Gastrocnemius medialis (tissue), 4 donors: ENCODE results near the gene TNXB. TPM values are rescaled to one million over a fixed set of nuclear protein-coding genes. Genes with fewer than 3 reads are reported as not detected.

ENCODE experiments used
- ATAC-seq, 2 donors: fragments of 150-250 bp; one replicate each; pipeline ENCODE4 v1.9.1; 2016
- DNase-seq, 2 donors: peaks; one replicate each; pipeline ENCODE4 v3.0.0-alpha.2; 2019
- H3K27ac ChIP-seq, 4 donors: fragments of 200-600 bp; sonication (generic); 1 replicate in 1 of 4; 2 replicates in 3 of 4; pipeline ENCODE4 v1.5.1; 2016 to 2018; ENCODE audit warnings: mild to moderate bottlenecking in 2 of 4, moderate library complexity in 1 of 4
- H3K27me3 ChIP-seq, 3 donors: fragments of 200-600 bp; sonication (generic) in 2 of 3; 1 replicate in 1 of 3; 2 replicates in 2 of 3; pipeline versions ENCODE4 v1.5.1 to v1.6.0; 2016 to 2019; ENCODE audit warnings: mild to moderate bottlenecking in 1 of 3, moderate library complexity in 1 of 3
- H3K36me3 ChIP-seq, 2 donors: fragments of 200-600 bp; sonication (generic) in 1 of 2; one replicate each; pipeline ENCODE4 v1.5.1; 2017 to 2018
- H3K4me1 ChIP-seq, 2 donors: fragments of 200-600 bp; sonication (generic) in 1 of 2; one replicate each; pipeline ENCODE4 v1.5.1; 2016 to 2017; ENCODE audit warnings: mild to moderate bottlenecking in 2 of 2
- H3K4me3 ChIP-seq, 4 donors: fragments of 200-600 bp; sonication (generic) in 3 of 4; 1 replicate in 1 of 4; 2 replicates in 3 of 4; pipeline ENCODE4 v1.5.1; 2016 to 2019; ENCODE audit warnings: mild to moderate bottlenecking in 2 of 4
- H3K9me3 ChIP-seq, 3 donors: fragments of 200-600 bp; sonication (generic) in 2 of 3; 1 replicate in 1 of 3; 2 replicates in 2 of 3; pipeline ENCODE4 v1.5.1; 2016 to 2019
- CTCF ChIP-seq, 5 experiments: fragments of 450-650 bp in 3 of 5; fragments of 200-600 bp in 2 of 5; sonication (generic) in 2 of 5; IDR thresholded peaks in 4 of 5; conservative IDR thresholded peaks in 1 of 5; 1 replicate in 4 of 5; 2 replicates in 1 of 5; pipeline ENCODE4 v1.5.1; 2016 to 2019; ENCODE audit warnings: antibody characterized with exemption in 5 of 5, mild to moderate bottlenecking in 3 of 5, moderate library complexity in 3 of 5
- POLR2A ChIP-seq, 2 donors: fragments of 450-650 bp; IDR thresholded peaks; one replicate each; pipeline ENCODE4 v1.6.1; 2017; ENCODE audit warnings: antibody characterized with exemption in 2 of 2, mild to moderate bottlenecking in 2 of 2, moderate library complexity in 2 of 2
- in situ Hi-C, 4 donors: fragments of 200-750 bp; cut with MboI; loops; one replicate each; pipeline versions ENCODE4 v1.15.0 to v1.8.0; 2017; ENCODE audit warnings: low sequenced_read_pairs in 4 of 4
- intact Hi-C: fragments of 100-400 bp; cut with DNase I; formaldehyde crosslinking; loops from one replicate; pipeline ENCODE4 v1.15.1; 2023; ENCODE audit warnings: low total_unique reads
- total RNA-seq, 4 donors: library from RNA; depleted of rRNA; stranded (reverse); fragments of >200 nt; gene quantifications; one replicate each; pipeline versions ENCODE4 v1.1.0 to v1.2.3, GENCODE V29; 2016

The TNXB gene
- total RNA-seq, 4 donors from 2014 or later = 12.0 to 37.0 (median 33.5) TPM

DNA sequence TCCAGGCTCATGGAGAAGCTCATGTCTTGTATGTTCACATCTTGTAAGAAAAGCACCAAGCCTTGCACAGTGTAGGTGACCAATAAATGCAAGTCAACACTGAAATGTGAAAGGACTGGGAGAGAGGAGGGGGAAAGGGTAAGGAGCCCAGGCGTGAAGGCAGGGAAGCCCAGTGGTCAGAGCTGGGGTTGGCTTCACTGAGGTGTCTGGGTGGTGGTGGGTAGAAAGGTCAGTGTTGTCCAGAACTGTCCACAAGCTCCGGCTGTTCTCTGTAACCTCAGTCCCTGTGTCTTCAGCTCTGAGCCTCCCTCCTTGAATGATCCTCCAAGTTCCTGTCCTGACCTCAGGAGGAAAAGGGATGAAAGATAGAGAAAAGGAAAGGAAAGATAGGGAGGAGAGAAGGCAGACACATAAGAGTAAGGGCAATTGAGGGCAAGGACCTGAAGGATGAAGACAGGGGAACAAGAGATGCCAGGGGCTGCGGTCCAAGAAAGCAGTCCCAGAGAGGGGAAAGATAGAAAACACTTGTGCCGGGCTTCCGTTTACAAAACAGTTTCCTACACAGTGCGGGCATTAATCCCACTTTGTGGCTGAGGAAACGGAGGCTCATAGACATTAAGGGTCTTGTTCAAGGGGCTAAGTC, 2.4 kb upstream of the TNXB start:
- Histone ChIP-seq H3K27me3 (peaks cover 4 to 20% (median 7%) of the 10 kb centered on the region in 3 donors), H3K4me3 (no peak overlapping the region), H3K9me3 (no peaks in the 10 kb centered on the region), H3K27ac (peak overlapping the region; percentile 64 to 77 (median 71)), H3K4me1 (peaks cover 21 to 34% of the 10 kb centered on the region in 2 donors), H3K36me3 (peaks cover 0 to 20% of the 10 kb centered on the region in 2 donors)
- intact Hi-C loops (loop anchor here (2.0 to 10.0 kb wide), 2 partner anchors 25 to 67 kb away; no protein-coding TSS in a partner anchor), in situ Hi-C loops (no loop called here)
- no peak for ATAC-seq
- TF ChIP-seq POLR2A (IDR thresholded peaks at IDR 0.05) (no peak), CTCF (IDR thresholded peaks at IDR 0.05 in 4 of 5, conservative IDR thresholded peaks at IDR 0.05 in 1 of 5) (no peak)
- peak in 1 of 2 donors; percentile 73 for DNase-seq

DNA sequence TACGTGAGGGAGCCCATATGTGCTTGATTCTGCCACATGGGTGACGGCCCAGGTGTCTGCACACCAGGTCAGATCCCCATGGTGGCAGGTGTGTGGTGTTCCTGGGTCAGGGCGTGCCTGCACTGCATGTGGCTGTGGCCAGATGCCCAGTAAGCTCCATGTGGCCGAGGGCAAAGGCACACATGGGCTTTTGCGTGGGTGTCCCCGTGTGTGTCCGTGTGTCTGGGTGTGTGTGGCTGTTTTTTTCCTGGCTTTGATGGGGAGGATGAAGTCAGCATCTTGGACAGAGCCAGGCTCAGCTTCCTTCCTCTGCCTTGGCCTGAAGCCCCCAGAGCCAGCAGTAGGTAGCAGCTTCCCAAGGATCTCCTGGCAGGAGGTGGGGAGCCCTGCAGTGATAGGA, 1.5 kb upstream of the TNXB start:
- intact Hi-C loops = loop anchor here (10.0 kb wide), 1 partner anchor 66 kb away; no protein-coding TSS in a partner anchor
- no peak for DNase-seq
- TF ChIP-seq CTCF (IDR thresholded peaks at IDR 0.05 in 4 of 5, conservative IDR thresholded peaks at IDR 0.05 in 1 of 5) (no peak), POLR2A (IDR thresholded peaks at IDR 0.05) (no peak)
- no peak for ATAC-seq
- no peaks in the 10 kb centered on the region for H3K9me3 ChIP-seq
- in situ Hi-C loops = no loop called here
- H3K36me3 ChIP-seq = peaks cover 0 to 11% of the 10 kb centered on the region in 2 donors
- peaks cover 4 to 20% (median 7%) of the 10 kb centered on the region in 3 donors for H3K27me3 ChIP-seq
- peak overlapping the region; percentile 64 to 77 (median 71) for H3K27ac ChIP-seq
- H3K4me1 ChIP-seq = peaks cover 23 to 34% of the 10 kb centered on the region in 2 donors
- no peak overlapping the region for H3K4me3 ChIP-seq

GRCh38 chr6:32109765-32110160, 625 bp upstream of the TNXB start:
- H3K36me3 ChIP-seq = peaks cover 0 to 2% of the 10 kb centered on the region in 2 donors
- ATAC-seq (no peak), DNase-seq (no peak)
- no peak overlapping the region for H3K4me3 ChIP-seq
- intact Hi-C loops = loop anchor here (10.0 kb wide), 1 partner anchor 65 kb away; no protein-coding TSS in a partner anchor
- in situ Hi-C loops = no loop called here
- H3K27me3 ChIP-seq = peaks cover 4 to 20% (median 7%) of the 10 kb centered on the region in 3 donors
- H3K27ac ChIP-seq = peak overlapping the region; percentile 64 to 77 (median 71)
- H3K4me1 ChIP-seq = peaks cover 25 to 34% of the 10 kb centered on the region in 2 donors
- no peaks in the 10 kb centered on the region for H3K9me3 ChIP-seq
- TF ChIP-seq POLR2A (IDR thresholded peaks at IDR 0.05) (no peak), CTCF (IDR thresholded peaks at IDR 0.05 in 4 of 5, conservative IDR thresholded peaks at IDR 0.05 in 1 of 5) (no peak)

DNA sequence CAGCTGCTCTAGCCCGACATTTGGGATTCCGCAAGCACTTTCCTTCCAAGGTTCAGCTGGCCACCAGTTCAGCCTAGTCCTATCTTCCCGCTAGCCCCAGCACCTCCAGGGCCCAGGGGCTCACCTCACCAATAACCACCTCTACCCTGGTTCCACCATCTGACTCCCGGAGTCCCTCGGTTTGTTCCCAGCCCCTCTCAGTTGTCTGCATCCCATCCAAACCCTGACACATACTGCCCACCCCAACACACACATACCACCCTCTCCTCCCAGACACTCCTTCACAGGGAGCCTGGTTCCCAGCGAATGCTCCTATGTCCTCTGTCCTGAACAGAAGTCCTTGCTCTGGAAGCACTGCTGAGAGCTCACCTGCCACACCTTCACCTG, 418 bp downstream of the TNXB start:
- H3K36me3 ChIP-seq = no peaks in the 10 kb centered on the region
- peaks cover 19 to 28% of the 10 kb centered on the region in 2 donors for H3K4me1 ChIP-seq
- in situ Hi-C loops = no loop called here
- H3K27ac ChIP-seq = peak overlapping the region; percentile 64 to 77 (median 71)
- DNase-seq (no peak), ATAC-seq (peak in 1 of 2 donors; percentile 2)
- peaks cover 4 to 20% (median 7%) of the 10 kb centered on the region in 3 donors for H3K27me3 ChIP-seq
- peak overlapping the region; percentile 42 to 48 (median 44) for H3K4me3 ChIP-seq
- TF ChIP-seq CTCF (IDR thresholded peaks at IDR 0.05 in 4 of 5, conservative IDR thresholded peaks at IDR 0.05 in 1 of 5) = no peak
- TF ChIP-seq POLR2A (IDR thresholded peaks at IDR 0.05) = no peak
- H3K9me3 ChIP-seq = no peaks in the 10 kb centered on the region
- intact Hi-C loops = no loop called here
